Endothelial cell of umbilical vein (primary cell): Measurements from ENCODE around the gene KARS1.

Experiments used
- CTCF ChIP-seq, 2 donors: IDR thresholded peaks; 1 replicate in 1 of 2; 2 replicates in 1 of 2; pipeline ENCODE4 v1.5.1; 2011; ENCODE audit warnings: low read length in 2 of 2, mild to moderate bottlenecking in 2 of 2, moderate library complexity in 2 of 2, control low read depth in 1 of 2, inconsistent platforms in 1 of 2, low read depth in 1 of 2; ENCODE audit not compliant: insufficient read depth in 1 of 2; ENCODE audit errors: extremely low read depth in 1 of 2
- EZH2 ChIP-seq: IDR thresholded peaks from 2 replicates; pipeline ENCODE4 v1.6.1; 2012; ENCODE audit warnings: borderline replicate concordance, low read depth, mild to moderate bottlenecking, moderate library complexity, low read length, inconsistent platforms; ENCODE audit not compliant: severe bottlenecking
- FOS ChIP-seq: IDR thresholded peaks from 2 replicates; pipeline ENCODE4 v1.6.1; 2011; ENCODE audit warnings: mild to moderate bottlenecking, low read length, moderate library complexity, borderline replicate concordance; ENCODE audit not compliant: insufficient read depth
- GATA2 ChIP-seq: IDR thresholded peaks from 2 replicates; pipeline ENCODE4 v1.7.0; 2011; ENCODE audit warnings: low read depth, mild to moderate bottlenecking, moderate library complexity, mixed read lengths, low read length; ENCODE audit not compliant: insufficient read length, insufficient read depth
- POLR2A ChIP-seq: IDR thresholded peaks from 2 replicates; pipeline ENCODE4 v1.6.1; 2012; ENCODE audit warnings: low read depth, mild to moderate bottlenecking, control low read depth, low read length
- POLR2AphosphoS5 ChIP-seq: IDR thresholded peaks from 2 replicates; pipeline ENCODE4 v1.6.1; 2012; ENCODE audit warnings: low read depth, mild to moderate bottlenecking, control low read depth, low read length, moderate library complexity; ENCODE audit not compliant: insufficient read depth

GRCh38 chr16:75682308-75682707 lies 34.8 kb upstream of the KARS1 start:
- no peak for TF ChIP-seq EZH2
- TF ChIP-seq POLR2A: no peak
- TF ChIP-seq FOS: no peak
- TF ChIP-seq CTCF (IDR thresholded peaks at IDR 0.05; ENCODE audit: extremely low read depth in 1 of 2, insufficient read depth in 1 of 2, low read depth in 1 of 2, low read length in 2 of 2): no peak
- TF ChIP-seq GATA2: no peak
- TF ChIP-seq POLR2AphosphoS5: no peak
